Measurements from ENCODE around the gene APC.

Gene APC

GRCh38 chr5:112737463-112738190 is at the start of gene APC:
Gene APC (plus strand): TSS chr5:112737885. CDS start chr5:112754891, 17,006 bp downstream.
- DNase-seq (ENCODE audit: low spot score): peak; percentile 87

GRCh38 chr5:112689155-112689909 is 48.4 kb upstream of the APC start:
- DNase-seq (ENCODE audit: low spot score): no peak

GRCh38 chr5:112690605-112691338 is 46.9 kb upstream of the APC start:
- DNase-seq (ENCODE audit: low spot score): no peak

GRCh38 chr5:112691339-112691680 is 46.4 kb upstream of the APC start:
- no peak for DNase-seq (ENCODE audit: low spot score)

GRCh38 chr5:112691758-112692157 is 45.9 kb upstream of the APC start:
- DNase-seq (ENCODE audit: low spot score): peak; percentile 39

- DNase-seq (ENCODE audit: low spot score): no peak
These were observed 45.2 kb upstream of the APC start for GRCh38 chr5:112692472-112692871.

- no peak for DNase-seq (ENCODE audit: low spot score)
These were observed 44.4 kb upstream of the APC start for GRCh38 chr5:112693301-112693700.

- DNase-seq (ENCODE audit: low spot score): no peak
These were observed 42.6 kb upstream of the APC start for GRCh38 chr5:112694853-112695709.

- DNase-seq (ENCODE audit: low spot score): no peak
These were observed 40.9 kb upstream of the APC start for GRCh38 chr5:112696786-112697185.

GRCh38 chr5:112697322-112697721 is 40.4 kb upstream of the APC start:
- DNase-seq (ENCODE audit: low spot score): no peak

GRCh38 chr5:112697833-112698232 is 39.9 kb upstream of the APC start:
- DNase-seq (ENCODE audit: low spot score): no peak

GRCh38 chr5:112703866-112704820 is 33.5 kb upstream of the APC start:
- no peak for DNase-seq (ENCODE audit: low spot score)

GRCh38 chr5:112706446-112707016 is 31.2 kb upstream of the APC start:
- no peak for DNase-seq (ENCODE audit: low spot score)

- DNase-seq (ENCODE audit: low spot score): peak; percentile 99
These were observed 30.2 kb upstream of the APC start for GRCh38 chr5:112707187-112708102.

- no peak for DNase-seq (ENCODE audit: low spot score)
These were observed 29.5 kb upstream of the APC start for GRCh38 chr5:112708103-112708622.

- no peak for DNase-seq (ENCODE audit: low spot score)
These were observed 28.3 kb upstream of the APC start for GRCh38 chr5:112709416-112709815.

GRCh38 chr5:112710896-112711295 is 26.8 kb upstream of the APC start:
- no peak for DNase-seq (ENCODE audit: low spot score)

GRCh38 chr5:112711436-112711835 is 26.2 kb upstream of the APC start:
- no peak for DNase-seq (ENCODE audit: low spot score)

GRCh38 chr5:112713206-112713605 is 24.5 kb upstream of the APC start:
- DNase-seq (ENCODE audit: low spot score): no peak

Measured in activated CD4-positive, alpha-beta T cell treated with anti-CD3 and anti-CD28 coated beads, Interleukin-2, Interleukin-4, amounts not matched to agents 100 ng/mL and 50 ng/mL, durations not matched to agents 16 hours and 8 hours (primary cell).